Measurements from ENCODE around the gene ZNF664.

ZNF664 gene

GRCh38 chr12:123960029-123960735 lies 12.8 kb upstream of the ZNF664 start:
- no peak for DNase-seq

GRCh38 chr12:123960856-123961255 lies 12.2 kb upstream of the ZNF664 start:
- no peak for DNase-seq

GRCh38 chr12:123961585-123962345 lies 11.2 kb upstream of the ZNF664 start:
- DNase-seq = no peak

- no peak for DNase-seq
Observed at GRCh38 chr12:123962513-123962912, 10.5 kb upstream of the ZNF664 start.

- no peak for DNase-seq
Observed at GRCh38 chr12:123963821-123964220, 9.2 kb upstream of the ZNF664 start.

GRCh38 chr12:123965382-123965781 lies 7.6 kb upstream of the ZNF664 start:
- no peak for DNase-seq

- no peak for DNase-seq
Observed at GRCh38 chr12:123966596-123966995, 6.4 kb upstream of the ZNF664 start.

- no peak for DNase-seq
Observed at GRCh38 chr12:123967121-123967586, 5.9 kb upstream of the ZNF664 start.

GRCh38 chr12:123971449-123971769 lies 1.6 kb upstream of the ZNF664 start:
- no peak for DNase-seq

- peak; percentile 29 for DNase-seq
Observed at GRCh38 chr12:123971770-123972456, 1.1 kb upstream of the ZNF664 start.

GRCh38 chr12:123973552-123974341 lies 732 bp downstream of the ZNF664 start:
- peak; percentile 18 for DNase-seq

- no peak for DNase-seq
Observed at GRCh38 chr12:123976227-123976826, 3.3 kb downstream of the ZNF664 start.

- no peak for DNase-seq
Observed at GRCh38 chr12:123979566-123979965, 6.6 kb downstream of the ZNF664 start.

GRCh38 chr12:123982269-123982668 lies 9.3 kb downstream of the ZNF664 start:
- DNase-seq = no peak

- peak; percentile 39 for DNase-seq
Observed at GRCh38 chr12:123983822-123984485, 10.9 kb downstream of the ZNF664 start.

- no peak for DNase-seq
Observed at GRCh38 chr12:123984903-123985302, 11.9 kb downstream of the ZNF664 start.

GRCh38 chr12:123986374-123986965 lies 13.5 kb downstream of the ZNF664 start:
- no peak for DNase-seq

GRCh38 chr12:123987022-123987421 lies 14.0 kb downstream of the ZNF664 start:
- DNase-seq = no peak

GRCh38 chr12:123989168-123989567 lies 16.2 kb downstream of the ZNF664 start:
- DNase-seq = no peak

GRCh38 chr12:123989753-123990152 lies 16.7 kb downstream of the ZNF664 start:
- DNase-seq = no peak

GRCh38 chr12:123990511-123990910 lies 17.5 kb downstream of the ZNF664 start:
- DNase-seq = no peak

Data from activated naive CD4-positive, alpha-beta T cell treated with Interleukin-2 at 50 U/mL for 16 hours (primary cell).